Endometrial microvascular endothelial cells (primary cell): ENCODE measurements around the gene CSTPP1. TPM values are rescaled to one million over a fixed set of nuclear protein-coding genes. Genes with fewer than 3 reads are reported as not detected.
"Not testable (repeated sequence)": the region's sequence is repeated elsewhere in the genome, so short reads cannot be mapped to it uniquely, and the experiment has no call there.

Experiments used
- in situ Hi-C: cut with HindIII; loops from 2 replicates; pipeline ENCODE4 v1.10.0; 2017; ENCODE audit warnings: low sequenced_read_pairs, low pct_unique_long_range_greater_than_20kb; ENCODE audit errors: inconsistent ontology term
- total RNA-seq: library from RNA; depleted of rRNA; stranded (reverse); fragments of >200 nt; gene quantifications from one replicate; pipeline ENCODE4 v1.2.3, GENCODE V29; 2015; ENCODE audit errors: inconsistent ontology term

The CSTPP1 gene
- total RNA-seq, 1 donor from 2014 or later: 24.0 TPM

- in situ Hi-C loops: no loop called here
These were observed 243.6 kb downstream of the CSTPP1 start for GRCh38 chr11:47180006-47180787.

GRCh38 chr11:47181271-47181670 is 244.7 kb downstream of the CSTPP1 start:
- in situ Hi-C loops: no loop called here

- in situ Hi-C loops: no loop called here
These were observed 245.8 kb downstream of the CSTPP1 start for GRCh38 chr11:47182380-47182779.

DNA sequence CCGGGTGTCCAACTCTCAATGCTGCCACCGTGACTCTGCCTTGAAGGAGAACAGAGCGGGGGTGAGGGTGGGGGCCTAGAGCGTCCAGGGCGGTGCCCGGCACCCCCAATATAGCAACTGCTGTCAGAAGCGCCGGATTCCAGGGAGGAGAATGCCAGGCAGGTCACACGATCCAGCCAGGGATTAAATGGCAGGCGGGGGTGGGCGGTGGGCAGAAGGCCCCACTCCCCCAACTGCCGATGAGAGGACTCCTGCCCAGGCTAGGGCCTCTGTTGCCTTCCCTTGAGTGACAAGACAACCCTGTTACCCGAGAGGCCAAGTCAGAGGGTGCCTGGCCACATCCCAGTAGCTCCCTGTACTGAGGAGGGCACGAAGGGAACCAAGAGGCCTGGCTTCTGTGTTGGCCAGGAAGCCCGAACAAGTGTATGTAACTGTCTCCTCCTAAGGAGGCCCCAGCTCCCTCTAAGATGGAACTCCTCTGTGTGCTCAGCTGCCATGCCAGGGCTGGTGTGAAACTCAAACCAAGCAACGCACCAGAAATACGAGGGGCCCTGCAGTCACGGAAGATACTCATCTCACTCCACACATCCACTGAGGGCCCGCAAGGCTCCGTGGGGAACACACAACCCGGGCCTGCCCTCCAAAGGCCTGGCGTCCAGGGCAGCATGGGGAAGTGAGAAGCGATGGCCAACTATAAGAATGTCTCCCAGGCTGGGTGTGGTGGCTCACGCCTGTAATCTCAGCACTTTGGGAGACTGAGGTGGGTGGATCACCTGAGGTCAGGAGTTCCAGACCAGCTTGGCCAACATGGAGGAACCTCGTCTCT is 246.7 kb downstream of the CSTPP1 start:
- in situ Hi-C loops: no loop called here

DNA sequence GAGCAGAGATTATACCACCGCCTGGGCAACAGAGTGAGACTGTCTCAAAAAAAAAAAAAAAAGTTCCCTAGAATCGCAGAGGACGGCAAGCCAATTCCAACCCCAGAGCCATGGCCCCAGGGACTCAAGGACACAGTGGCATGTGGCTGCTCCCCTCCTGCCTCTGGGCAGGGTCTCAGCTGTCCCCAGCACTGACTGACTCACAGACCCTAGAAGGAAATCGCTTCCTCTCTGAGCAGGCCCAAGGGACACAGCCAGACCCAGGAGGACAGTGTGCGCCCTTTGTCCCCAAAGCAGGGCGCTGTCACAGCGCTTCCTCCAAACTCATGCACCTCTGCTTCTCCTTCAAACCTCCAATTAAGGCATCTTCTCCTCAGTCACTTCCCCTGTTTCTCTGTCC is 247.4 kb downstream of the CSTPP1 start:
- in situ Hi-C loops: no loop called here

- in situ Hi-C loops: no loop called here
These were observed 248.2 kb downstream of the CSTPP1 start for GRCh38 chr11:47184711-47185304.

DNA sequence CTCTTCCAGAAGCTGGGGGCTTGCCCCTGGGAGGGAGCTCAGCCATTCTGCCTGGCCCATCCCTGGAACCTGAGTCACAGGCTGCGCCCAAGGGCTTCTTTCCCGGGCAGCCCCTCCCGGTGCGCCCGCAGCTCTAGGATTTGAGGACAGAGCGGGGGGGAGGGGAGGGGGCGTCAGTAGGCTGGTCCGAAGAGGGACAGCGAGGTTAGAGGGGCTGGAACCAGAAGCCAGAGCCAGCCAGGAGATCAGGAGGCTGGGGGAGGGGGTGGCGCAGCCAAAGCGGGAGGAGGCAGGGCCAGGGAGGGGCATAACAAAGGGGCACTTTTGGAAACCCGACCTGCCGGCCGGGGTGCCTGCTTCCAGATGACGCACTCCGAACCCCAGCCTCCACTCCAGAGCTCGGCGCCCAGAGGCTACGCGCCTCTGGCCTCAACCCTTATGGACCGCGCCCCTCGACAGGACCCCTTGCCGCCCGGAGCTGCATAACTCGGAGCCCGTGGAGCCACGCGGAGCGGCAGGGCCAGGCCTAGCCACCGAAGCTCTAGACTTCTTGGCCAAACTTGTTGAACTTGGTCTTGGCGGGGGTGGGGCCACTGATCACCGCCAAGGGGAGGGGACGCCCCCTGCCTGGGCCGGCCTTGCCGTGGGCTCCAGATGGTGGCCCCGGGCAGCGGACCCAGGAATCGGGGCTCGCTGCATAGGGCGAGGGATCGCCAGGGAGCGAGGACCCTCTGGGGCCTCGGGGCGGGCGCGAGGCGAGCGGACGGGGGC is 248.9 kb downstream of the CSTPP1 start:
- in situ Hi-C loops: no loop called here

DNA sequence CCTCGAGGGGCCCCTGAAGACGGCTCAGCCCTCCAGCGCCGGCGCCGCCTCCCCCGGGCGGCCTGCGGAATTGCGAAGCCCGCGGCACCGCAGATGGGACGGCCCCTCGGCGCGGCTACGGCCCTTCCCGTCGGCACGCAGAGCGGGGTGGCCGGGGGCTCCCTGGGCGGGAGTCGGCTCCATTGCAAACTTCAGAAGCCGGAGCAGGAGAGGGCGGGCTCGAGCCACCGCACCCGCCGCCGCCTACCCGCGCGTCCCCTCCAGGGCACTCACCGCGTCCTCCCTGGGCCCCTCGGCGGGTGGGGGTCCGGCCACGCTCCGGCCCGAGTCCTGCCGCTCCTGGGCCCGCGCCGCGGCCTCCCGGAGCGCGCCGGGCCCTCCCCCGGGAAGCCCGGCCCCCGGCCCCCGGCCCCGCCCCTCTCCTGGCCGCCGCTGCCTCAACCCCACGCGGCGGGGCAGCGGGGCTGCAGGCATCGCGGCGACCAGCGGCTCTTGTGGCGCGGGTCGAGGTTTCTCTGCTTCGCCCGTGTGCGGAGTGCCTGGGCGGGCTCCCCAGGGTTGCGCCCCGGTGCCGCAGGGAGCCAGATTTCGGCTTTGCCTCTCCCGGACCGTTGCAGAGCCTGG is 249.6 kb downstream of the CSTPP1 start, which contains the start of gene PACSIN3:
PACSIN3 (minus strand) TSS at position 359 of the 624 bp plus-strand sequence. CDS start 3,707 bp downstream, outside the sequence.
- in situ Hi-C loops: no loop called here

GRCh38 chr11:47186700-47187695 is 250.4 kb downstream of the CSTPP1 start:
- in situ Hi-C loops: no loop called here

DNA sequence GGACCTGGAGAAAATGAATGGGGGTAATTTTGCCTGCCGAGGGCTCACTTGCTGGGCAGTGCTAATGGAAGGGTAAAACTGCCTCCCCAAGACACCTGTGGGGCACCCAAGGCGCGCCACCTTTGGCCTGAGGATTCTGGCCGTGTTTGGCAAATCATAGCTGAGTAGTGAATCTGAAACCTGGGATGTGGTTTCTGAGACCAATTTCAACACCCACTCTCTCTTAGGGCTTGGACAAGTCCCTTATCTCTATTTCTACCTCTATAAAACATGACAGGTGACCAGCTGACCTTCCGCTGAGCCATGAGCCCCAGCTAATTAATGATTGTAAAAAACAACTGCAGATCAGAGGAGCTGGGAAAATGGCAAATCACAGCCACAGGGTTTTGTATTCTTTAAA is 251.2 kb downstream of the CSTPP1 start:
- in situ Hi-C loops: no loop called here

GRCh38 chr11:47188259-47188658 is 251.7 kb downstream of the CSTPP1 start:
- in situ Hi-C loops: no loop called here

DNA sequence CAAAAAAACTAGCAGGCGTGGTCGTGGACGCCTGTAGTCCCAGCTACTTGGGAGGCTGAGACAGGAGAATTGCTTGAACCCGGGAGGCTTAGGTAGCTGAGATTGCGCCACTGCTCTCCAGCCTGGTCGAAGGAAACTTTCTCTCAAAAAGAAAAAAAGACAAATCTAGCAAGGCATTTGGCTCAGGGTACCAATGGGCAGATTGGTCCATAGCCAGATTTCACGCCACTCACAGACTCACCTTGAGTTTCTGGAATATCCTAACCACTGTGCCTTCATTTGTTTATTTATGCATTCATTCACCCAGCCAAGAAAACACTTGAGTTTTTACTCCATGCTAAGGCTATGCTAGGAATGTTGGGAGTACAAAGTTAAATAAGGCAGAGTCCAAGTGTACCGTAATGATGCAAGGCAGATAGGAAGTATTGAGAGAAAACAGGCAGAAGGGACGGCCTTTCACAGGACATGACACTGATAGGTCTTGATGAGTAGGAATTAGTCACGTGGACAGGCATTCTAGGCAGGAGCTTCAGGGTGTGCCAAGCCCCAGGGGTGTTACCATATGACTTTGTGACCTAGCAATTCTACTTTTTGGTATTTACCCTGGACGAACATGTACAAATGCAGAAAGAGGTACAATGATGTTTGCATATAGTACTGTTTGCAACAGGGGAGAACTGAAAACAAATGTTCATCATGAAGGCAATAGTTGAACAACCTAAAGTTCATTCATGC is 252.7 kb downstream of the CSTPP1 start:
- in situ Hi-C loops: no loop called here

DNA sequence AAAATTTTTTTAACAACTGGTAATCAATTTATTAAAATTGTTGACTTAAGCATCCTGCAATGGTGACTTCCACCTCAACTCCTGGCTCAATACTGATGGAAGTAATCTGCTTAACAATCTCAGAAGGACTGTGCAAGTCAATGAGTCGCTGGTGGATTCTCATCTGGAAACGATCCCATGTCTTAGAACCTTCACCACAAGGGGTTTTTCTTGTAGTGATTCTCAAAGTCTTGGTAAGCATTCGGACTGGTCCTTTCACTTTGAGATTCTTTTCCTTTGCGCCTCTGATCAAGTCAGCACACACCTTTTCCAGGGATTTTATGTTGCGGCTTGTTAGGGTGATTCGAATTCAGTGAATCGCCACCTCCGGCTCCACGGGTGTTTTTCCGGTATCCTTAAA is 254.6 kb downstream of the CSTPP1 start:
- in situ Hi-C loops: not testable (repeated sequence)

GRCh38 chr11:47192111-47192510 is 255.6 kb downstream of the CSTPP1 start:
- in situ Hi-C loops: no loop called here

GRCh38 chr11:47198161-47198560 is 261.6 kb downstream of the CSTPP1 start:
- in situ Hi-C loops: not testable (repeated sequence)

DNA sequence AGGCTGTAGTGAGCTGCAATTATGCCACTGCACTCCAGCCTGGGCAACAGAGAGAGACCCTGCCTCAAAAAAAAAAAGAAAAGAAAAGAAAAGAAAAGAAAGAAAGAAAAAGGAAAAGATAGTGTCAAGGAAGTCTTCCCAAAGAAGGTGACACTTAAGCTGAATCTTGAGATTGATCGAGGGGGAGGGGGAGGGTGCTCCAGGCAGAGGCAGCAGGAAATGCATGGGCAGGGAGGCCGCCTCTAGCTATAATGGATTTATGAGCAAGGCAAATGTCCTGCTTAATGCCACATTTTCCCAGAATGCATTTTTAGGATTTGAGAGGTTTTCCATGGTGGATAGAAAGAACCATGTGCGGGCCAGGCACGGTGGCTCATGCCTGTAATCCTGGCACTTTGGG is 264.5 kb downstream of the CSTPP1 start:
- in situ Hi-C loops: no loop called here

DNA sequence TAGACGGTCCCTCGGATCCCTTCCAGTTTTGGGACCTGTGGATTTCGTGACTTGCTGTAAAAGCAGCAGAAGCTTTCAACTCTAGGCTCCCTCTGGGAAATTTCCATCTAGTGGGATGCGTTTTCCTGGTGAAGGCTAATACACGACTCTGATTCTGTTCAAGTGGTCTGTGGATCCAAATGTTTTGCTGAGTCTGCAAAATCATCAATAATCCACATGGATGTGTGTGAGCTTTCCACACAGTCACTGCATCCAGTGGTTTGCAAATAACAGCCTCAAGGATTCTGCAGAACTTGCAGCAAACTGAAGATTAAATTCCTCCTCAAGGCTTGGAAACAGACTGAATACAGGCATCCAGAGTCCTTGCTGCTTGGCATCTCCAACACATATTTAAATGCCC is 266.0 kb downstream of the CSTPP1 start:
- in situ Hi-C loops: no loop called here
